GM18507 (cell line): Measurements from ENCODE around the gene PRDM13.

Source experiments
- DNase-seq: peaks from one replicate; pipeline ENCODE4 v3.0.0; 2011; ENCODE audit warnings: low read depth; ENCODE audit not compliant: insufficient read length; ENCODE audit errors: extremely low spot score
- FAIRE-seq: peaks from 2 replicates; lab custom pipeline; 2011; peaks lifted over from hg19 to GRCh38; lab: Jason Lieb, UNC

The PRDM13 gene

DNA sequence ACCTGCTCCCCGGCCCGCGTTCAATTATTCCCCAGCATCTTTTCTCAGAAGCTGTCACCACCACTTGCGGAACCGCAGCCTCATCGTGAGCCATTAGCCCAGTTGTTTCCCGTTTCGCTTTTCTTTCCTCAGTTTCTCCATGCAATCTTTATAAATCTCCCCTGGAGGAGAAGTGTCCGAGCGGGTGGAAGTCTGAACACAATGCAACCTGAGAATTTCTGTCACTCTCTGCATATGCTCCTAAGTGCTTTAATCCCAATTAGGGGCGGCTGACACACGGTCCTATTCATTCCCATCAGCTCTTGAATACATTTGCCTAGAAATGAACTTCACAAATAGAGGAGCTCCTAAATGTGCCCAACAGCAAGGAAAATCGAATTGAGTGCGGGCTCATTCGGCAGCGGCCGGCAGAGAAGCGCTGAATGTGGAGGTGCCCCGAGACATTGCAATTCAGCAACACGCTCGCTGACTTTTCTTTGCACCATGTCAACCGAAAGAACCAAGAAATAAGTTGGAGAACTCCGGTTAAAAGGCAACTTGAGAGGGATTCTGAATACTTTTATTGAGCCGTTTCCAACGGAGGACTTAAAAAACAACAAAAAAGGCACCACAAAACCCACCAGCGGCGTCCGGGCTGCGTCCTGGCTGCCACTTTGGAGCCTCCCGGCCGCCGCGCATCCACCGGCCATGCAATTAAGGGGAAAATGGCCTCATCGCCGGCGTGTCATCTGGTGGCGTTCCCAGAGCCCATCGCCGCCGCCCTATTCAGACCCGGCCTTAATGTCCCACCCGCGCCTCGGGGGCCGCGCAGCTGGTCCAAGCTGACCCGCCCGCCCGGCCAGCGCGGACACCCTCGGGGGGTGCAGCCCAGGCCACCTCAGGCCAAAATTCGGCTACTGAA lies 3.9 kb upstream of the PRDM13 start:
- FAIRE-seq, result no peak
- DNase-seq, result no peak

GRCh38 chr6:99603421-99604165 lies 3.0 kb upstream of the PRDM13 start:
- DNase-seq (no peak), FAIRE-seq (no peak)

- no peak for DNase-seq
- no peak for FAIRE-seq
Observed at GRCh38 chr6:99604166-99605073, 2.2 kb upstream of the PRDM13 start.

GRCh38 chr6:99605074-99605734 lies 1.4 kb upstream of the PRDM13 start:
- DNase-seq (no peak), FAIRE-seq (no peak)

DNA sequence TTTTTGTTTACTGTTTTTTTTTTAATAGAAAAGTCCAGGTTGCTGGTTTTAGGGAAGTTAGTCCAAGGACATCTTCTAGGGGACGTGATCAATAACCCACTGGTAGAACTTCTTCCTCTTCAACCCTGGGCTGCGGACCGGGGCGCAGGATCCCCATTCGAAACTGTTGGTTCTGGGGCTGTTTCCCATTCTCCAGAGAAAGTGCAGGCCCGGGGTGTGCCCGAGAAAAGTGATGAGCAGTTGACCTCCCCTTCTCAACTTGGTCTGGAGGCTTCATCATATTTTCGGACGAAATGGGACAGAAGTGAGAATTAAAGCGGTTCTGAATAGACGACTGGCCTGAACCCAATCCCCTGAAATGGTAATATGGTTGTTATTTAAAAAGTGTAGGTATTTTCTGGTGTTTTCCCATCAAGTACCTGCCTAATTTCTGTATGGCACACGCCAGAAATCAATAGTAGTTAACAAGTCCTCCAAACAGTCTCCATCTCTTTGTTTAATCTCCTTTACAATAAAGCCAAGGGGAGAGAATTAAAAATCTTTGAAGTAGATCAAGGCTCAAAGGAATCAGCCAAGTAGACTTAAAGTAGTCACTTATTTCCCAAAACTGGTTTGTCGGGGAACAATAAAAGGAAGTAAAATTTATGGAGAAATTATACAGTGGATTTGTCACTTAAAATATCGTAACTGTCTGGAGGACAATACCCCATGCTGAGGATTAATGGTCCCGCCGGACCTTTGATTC lies 550 bp upstream of the PRDM13 start:
- DNase-seq, result no peak
- FAIRE-seq, result no peak

- DNase-seq, result no peak
- FAIRE-seq, result no peak
Observed at GRCh38 chr6:99607416-99608036, 893 bp downstream of the PRDM13 start.

DNA sequence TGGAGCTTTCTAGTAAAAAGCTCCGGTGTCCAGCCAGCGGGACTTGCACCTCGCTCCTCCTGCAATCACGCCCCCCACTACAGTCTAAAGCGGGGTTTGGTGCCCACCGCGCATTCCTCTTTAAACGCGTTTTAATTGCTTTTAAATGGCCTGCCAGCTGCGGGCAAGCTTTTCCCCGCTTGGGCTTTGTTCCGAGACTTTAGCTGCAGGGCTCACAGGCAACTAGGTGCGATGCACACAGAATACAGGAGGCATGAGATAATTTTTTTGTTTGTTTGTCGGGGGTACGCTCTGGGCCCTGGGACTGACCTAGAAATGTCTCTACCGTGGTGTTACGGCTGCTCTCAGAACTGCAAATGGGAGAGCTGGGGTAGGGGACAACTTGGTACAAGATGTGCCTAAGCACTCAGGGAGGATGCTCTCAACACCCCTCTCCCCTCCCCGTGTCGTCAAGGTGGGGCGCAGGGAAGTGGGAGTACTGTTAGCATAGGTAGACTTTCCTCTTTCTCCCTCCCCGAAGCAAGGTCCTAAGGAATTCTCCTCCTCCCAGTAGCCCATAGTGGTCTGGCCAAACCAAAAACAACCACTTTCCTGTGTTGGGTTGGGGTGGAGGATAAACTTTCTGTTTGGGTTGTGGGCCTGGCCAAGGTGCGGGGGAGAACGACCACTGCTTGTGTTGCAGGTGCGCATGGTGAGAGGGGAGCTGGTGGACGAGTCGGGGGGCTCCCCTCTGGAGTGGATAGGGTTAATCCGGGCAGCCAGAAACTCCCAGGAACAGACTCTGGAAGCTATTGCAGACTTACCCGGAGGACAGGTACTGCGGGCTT lies 1.6 kb downstream of the PRDM13 start:
- DNase-seq, result no peak
- FAIRE-seq, result no peak

GRCh38 chr6:99608886-99609482 lies 2.4 kb downstream of the PRDM13 start:
- DNase-seq, result no peak
- FAIRE-seq, result no peak

GRCh38 chr6:99609905-99610489 lies 3.4 kb downstream of the PRDM13 start:
- DNase-seq (no peak), FAIRE-seq (peak; percentile 5)

DNA sequence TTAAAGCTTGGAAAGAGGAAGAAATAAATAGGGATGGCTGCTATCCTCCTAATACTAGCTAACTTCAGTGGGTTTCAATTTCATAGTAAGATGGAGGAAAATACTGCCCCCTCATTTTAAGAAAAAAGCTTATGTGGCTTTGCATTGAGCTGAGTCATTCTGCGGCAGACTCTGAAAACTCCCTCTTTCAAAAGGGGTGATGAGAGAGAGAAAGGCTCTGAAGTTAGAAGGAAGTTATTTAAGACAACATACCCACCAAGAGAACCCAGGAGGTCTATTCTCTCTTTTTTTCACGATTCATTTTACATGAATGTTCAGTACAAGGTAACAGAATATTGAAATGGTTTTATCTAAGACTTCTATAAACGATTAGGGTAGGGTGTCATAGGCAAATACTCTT lies 4.5 kb downstream of the PRDM13 start:
- no peak for DNase-seq
- peak; percentile 72 for FAIRE-seq

DNA sequence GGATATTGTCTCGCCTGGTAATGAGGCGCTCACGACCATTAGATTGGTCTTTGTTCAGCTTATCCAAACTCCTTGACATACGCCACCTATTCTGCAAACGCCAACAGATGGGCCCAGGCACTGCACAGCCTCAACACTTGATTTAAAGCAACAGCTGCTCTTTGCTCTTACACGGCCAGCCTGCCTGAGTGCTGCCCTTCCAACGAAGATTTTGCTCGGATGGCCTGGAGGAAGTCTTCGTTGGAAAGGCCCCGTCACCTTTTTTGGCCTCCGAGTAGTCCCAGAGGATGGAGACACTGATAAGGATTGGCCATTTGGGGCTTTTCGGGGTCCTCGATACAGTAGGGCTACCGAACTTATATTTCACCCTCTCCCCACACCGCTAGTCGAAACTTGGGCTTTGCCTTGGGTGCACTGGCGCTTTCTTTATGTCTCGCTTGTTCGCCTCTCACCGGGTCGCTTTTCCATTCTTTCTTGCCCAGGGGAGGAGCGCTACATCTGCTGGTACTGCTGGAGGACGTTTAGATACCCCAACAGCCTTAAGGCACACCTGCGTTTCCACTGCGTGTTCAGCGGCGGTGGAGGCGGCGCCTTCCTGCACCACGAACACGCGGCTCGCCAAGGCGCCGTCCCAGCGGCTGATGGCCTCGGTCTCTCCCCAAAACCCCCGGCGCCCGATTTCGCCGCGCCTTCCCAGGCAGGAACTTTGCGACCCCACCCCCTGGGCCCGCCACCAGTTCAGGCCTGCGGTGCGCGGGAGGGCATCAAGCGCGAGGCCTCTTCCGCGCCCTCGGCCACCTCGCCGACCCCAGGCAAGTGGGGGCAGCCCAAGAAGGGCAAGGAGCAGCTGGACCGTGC lies 6.1 kb downstream of the PRDM13 start:
- DNase-seq (no peak), FAIRE-seq (no peak)

- FAIRE-seq, result no peak
- DNase-seq, result no peak
Observed at GRCh38 chr6:99613409-99613704, 6.7 kb downstream of the PRDM13 start.

DNA sequence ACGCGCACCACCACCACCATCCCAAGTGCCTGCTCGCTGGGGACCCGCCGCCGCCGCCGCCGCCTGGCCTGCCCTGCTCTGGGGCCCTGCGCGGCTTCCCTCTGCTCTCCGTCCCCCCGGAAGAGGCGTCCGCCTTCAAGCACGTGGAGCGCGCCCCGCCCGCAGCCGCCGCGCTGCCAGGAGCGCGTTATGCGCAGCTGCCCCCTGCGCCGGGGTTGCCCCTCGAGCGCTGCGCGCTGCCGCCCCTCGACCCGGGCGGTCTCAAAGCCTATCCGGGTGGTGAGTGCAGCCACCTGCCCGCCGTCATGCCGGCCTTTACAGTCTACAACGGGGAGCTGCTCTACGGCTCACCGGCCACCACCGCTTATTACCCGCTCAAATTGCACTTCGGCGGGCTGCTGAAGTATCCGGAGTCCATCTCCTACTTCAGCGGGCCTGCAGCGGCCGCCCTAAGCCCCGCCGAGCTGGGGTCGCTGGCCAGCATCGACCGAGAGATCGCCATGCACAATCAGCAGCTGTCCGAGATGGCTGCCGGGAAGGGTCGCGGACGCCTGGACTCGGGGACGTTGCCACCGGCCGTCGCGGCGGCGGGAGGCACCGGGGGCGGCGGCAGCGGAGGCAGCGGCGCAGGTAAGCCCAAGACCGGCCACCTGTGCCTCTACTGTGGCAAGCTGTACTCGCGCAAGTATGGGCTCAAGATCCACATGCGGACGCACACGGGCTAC lies 7.2 kb downstream of the PRDM13 start:
- DNase-seq (no peak), FAIRE-seq (no peak)

GRCh38 chr6:99614430-99615186 lies 8.0 kb downstream of the PRDM13 start:
- DNase-seq, result no peak
- no peak for FAIRE-seq

DNA sequence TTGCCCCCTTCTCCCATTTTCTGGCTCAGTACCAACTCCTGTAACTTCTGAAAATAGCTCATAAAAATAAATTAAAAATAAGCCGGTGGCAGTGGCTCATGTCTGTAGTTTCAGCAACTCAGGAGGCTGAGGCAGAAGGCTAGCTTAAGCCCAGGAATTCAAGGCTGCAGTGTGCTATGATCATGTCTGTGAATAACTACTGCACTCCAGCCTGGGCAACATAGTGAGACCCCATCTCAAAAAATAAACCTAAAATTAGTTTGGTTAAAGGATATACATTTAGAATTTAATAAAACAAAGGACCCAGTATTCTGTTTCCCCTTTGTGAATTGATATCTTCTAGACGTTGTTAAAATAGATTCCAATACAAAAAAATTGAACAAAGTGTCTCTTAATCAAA lies 10.5 kb downstream of the PRDM13 start:
- DNase-seq (no peak), FAIRE-seq (no peak)
